Measurements from ENCODE around the gene ASIC2. TPM values are rescaled to one million over a fixed set of nuclear protein-coding genes. Genes with fewer than 3 reads are reported as not detected.

The ASIC2 gene
- total RNA-seq, 2 experiments from 2014 or later, result not detected

GRCh38 chr17:33234233-33234632 is 58.9 kb downstream of the ASIC2 start:
- DNase-seq (no peak), ATAC-seq (no peak)
- Mint-ChIP-seq H3K9me3 (ENCODE audit: insufficient read depth) (no peaks in the 10 kb centered on the region), H3K27ac (no peak overlapping the region), H3K36me3 (ENCODE audit: low read depth) (no peaks in the 10 kb centered on the region), H3K4me3 (no peak overlapping the region), H3K4me1 (ENCODE audit: low read depth) (no peaks in the 10 kb centered on the region), H3K27me3 (ENCODE audit: low read depth) (no peaks in the 10 kb centered on the region)
- ChIA-PET CTCF (no interaction called here), POLR2A (no interaction called here)

- H3K36me3 Mint-ChIP-seq (ENCODE audit: low read depth), result no peaks in the 10 kb centered on the region
- no peak overlapping the region for H3K4me3 Mint-ChIP-seq
- ATAC-seq (peak; percentile 15), DNase-seq (no peak)
- no peaks in the 10 kb centered on the region for H3K27me3 Mint-ChIP-seq (ENCODE audit: low read depth)
- no peak overlapping the region for H3K27ac Mint-ChIP-seq
- ChIA-PET POLR2A (no interaction called here), CTCF (no interaction called here)
- no peaks in the 10 kb centered on the region for H3K9me3 Mint-ChIP-seq (ENCODE audit: insufficient read depth)
- no peaks in the 10 kb centered on the region for H3K4me1 Mint-ChIP-seq (ENCODE audit: low read depth)
Observed at GRCh38 chr17:33233811-33234177, 59.3 kb downstream of the ASIC2 start.

- Mint-ChIP-seq H3K27me3 (ENCODE audit: low read depth) (no peaks in the 10 kb centered on the region), H3K4me3 (no peak overlapping the region), H3K27ac (no peak overlapping the region), H3K9me3 (ENCODE audit: insufficient read depth) (no peaks in the 10 kb centered on the region), H3K36me3 (ENCODE audit: low read depth) (no peaks in the 10 kb centered on the region), H3K4me1 (ENCODE audit: low read depth) (no peaks in the 10 kb centered on the region)
- DNase-seq (no peak), ATAC-seq (no peak)
- CTCF ChIA-PET, result no interaction called here
- POLR2A ChIA-PET, result no interaction called here
Observed at GRCh38 chr17:33229499-33229898, 63.6 kb downstream of the ASIC2 start.

GRCh38 chr17:33229028-33229427 is 64.1 kb downstream of the ASIC2 start:
- no peak for ATAC-seq
- Mint-ChIP-seq H3K4me1 (ENCODE audit: low read depth) (no peaks in the 10 kb centered on the region), H3K4me3 (no peak overlapping the region), H3K27ac (no peak overlapping the region), H3K36me3 (ENCODE audit: low read depth) (no peaks in the 10 kb centered on the region), H3K27me3 (ENCODE audit: low read depth) (no peaks in the 10 kb centered on the region), H3K9me3 (ENCODE audit: insufficient read depth) (no peaks in the 10 kb centered on the region)
- POLR2A ChIA-PET, result no interaction called here
- CTCF ChIA-PET, result no interaction called here
- no peak for DNase-seq

- no peaks in the 10 kb centered on the region for H3K9me3 Mint-ChIP-seq (ENCODE audit: insufficient read depth)
- H3K4me3 Mint-ChIP-seq, result no peak overlapping the region
- no peaks in the 10 kb centered on the region for H3K4me1 Mint-ChIP-seq (ENCODE audit: low read depth)
- CTCF ChIA-PET, result no interaction called here
- POLR2A ChIA-PET, result no interaction called here
- H3K27ac Mint-ChIP-seq, result no peak overlapping the region
- H3K36me3 Mint-ChIP-seq (ENCODE audit: low read depth), result no peaks in the 10 kb centered on the region
- no peaks in the 10 kb centered on the region for H3K27me3 Mint-ChIP-seq (ENCODE audit: low read depth)
- ATAC-seq (no peak), DNase-seq (no peak)
Observed at GRCh38 chr17:33228548-33228947, 64.5 kb downstream of the ASIC2 start.

- ATAC-seq, result no peak
- no peak for DNase-seq
Observed at GRCh38 chr17:33227911-33228310, 65.2 kb downstream of the ASIC2 start.

GRCh38 chr17:33225994-33226393 is 67.1 kb downstream of the ASIC2 start:
- no peak overlapping the region for H3K27ac Mint-ChIP-seq
- ChIA-PET CTCF (no interaction called here), POLR2A (no interaction called here)
- ATAC-seq (no peak), DNase-seq (no peak)
- no peaks in the 10 kb centered on the region for H3K36me3 Mint-ChIP-seq (ENCODE audit: low read depth)
- H3K4me3 Mint-ChIP-seq, result no peak overlapping the region
- no peaks in the 10 kb centered on the region for H3K4me1 Mint-ChIP-seq (ENCODE audit: low read depth)
- H3K9me3 Mint-ChIP-seq (ENCODE audit: insufficient read depth), result no peaks in the 10 kb centered on the region
- H3K27me3 Mint-ChIP-seq (ENCODE audit: low read depth), result peaks cover 3% of the 10 kb centered on the region

More at GRCh38 chr17:33227911-33228310, 65.2 kb downstream of the ASIC2 start:
- H3K27me3 Mint-ChIP-seq (ENCODE audit: low read depth), result no peaks in the 10 kb centered on the region
- no peak overlapping the region for H3K4me3 Mint-ChIP-seq
- no peaks in the 10 kb centered on the region for H3K4me1 Mint-ChIP-seq (ENCODE audit: low read depth)
- POLR2A ChIA-PET, result no interaction called here
- no peaks in the 10 kb centered on the region for H3K9me3 Mint-ChIP-seq (ENCODE audit: insufficient read depth)
- no peaks in the 10 kb centered on the region for H3K36me3 Mint-ChIP-seq (ENCODE audit: low read depth)
- CTCF ChIA-PET, result no interaction called here
- no peak overlapping the region for H3K27ac Mint-ChIP-seq

GRCh38 chr17:33225509-33225908 is 67.6 kb downstream of the ASIC2 start:
- POLR2A ChIA-PET, result no interaction called here
- Mint-ChIP-seq H3K4me3 (no peak overlapping the region), H3K4me1 (ENCODE audit: low read depth) (no peaks in the 10 kb centered on the region), H3K9me3 (ENCODE audit: insufficient read depth) (no peaks in the 10 kb centered on the region), H3K27ac (no peak overlapping the region), H3K36me3 (ENCODE audit: low read depth) (no peaks in the 10 kb centered on the region), H3K27me3 (ENCODE audit: low read depth) (peaks cover 3% of the 10 kb centered on the region)
- DNase-seq (no peak), ATAC-seq (no peak)
- CTCF ChIA-PET, result no interaction called here

- ChIA-PET CTCF (no interaction called here), POLR2A (no interaction called here)
- no peak overlapping the region for H3K4me3 Mint-ChIP-seq
- no peaks in the 10 kb centered on the region for H3K36me3 Mint-ChIP-seq (ENCODE audit: low read depth)
- H3K4me1 Mint-ChIP-seq (ENCODE audit: low read depth), result no peaks in the 10 kb centered on the region
- H3K27me3 Mint-ChIP-seq (ENCODE audit: low read depth), result peaks cover 3% of the 10 kb centered on the region
- no peak overlapping the region for H3K27ac Mint-ChIP-seq
- no peak for DNase-seq
- ATAC-seq, result no peak
- H3K9me3 Mint-ChIP-seq (ENCODE audit: insufficient read depth), result no peaks in the 10 kb centered on the region
Observed at GRCh38 chr17:33220036-33220435, 73.1 kb downstream of the ASIC2 start.

GRCh38 chr17:33218698-33219601 is 74.1 kb downstream of the ASIC2 start:
- H3K27me3 Mint-ChIP-seq (ENCODE audit: low read depth), result peaks cover 3% of the 10 kb centered on the region
- H3K4me3 Mint-ChIP-seq, result no peak overlapping the region
- ChIA-PET POLR2A (no interaction called here), CTCF (no interaction called here)
- DNase-seq (no peak), ATAC-seq (no peak)
- no peaks in the 10 kb centered on the region for H3K4me1 Mint-ChIP-seq (ENCODE audit: low read depth)
- H3K36me3 Mint-ChIP-seq (ENCODE audit: low read depth), result no peaks in the 10 kb centered on the region
- no peaks in the 10 kb centered on the region for H3K9me3 Mint-ChIP-seq (ENCODE audit: insufficient read depth)
- H3K27ac Mint-ChIP-seq, result no peak overlapping the region

- H3K4me3 Mint-ChIP-seq, result no peak overlapping the region
- ChIA-PET POLR2A (no interaction called here), CTCF (no interaction called here)
- no peaks in the 10 kb centered on the region for H3K4me1 Mint-ChIP-seq (ENCODE audit: low read depth)
- peaks cover 3% of the 10 kb centered on the region for H3K27me3 Mint-ChIP-seq (ENCODE audit: low read depth)
- DNase-seq, result no peak
- H3K27ac Mint-ChIP-seq, result no peak overlapping the region
- H3K36me3 Mint-ChIP-seq (ENCODE audit: low read depth), result no peaks in the 10 kb centered on the region
- no peak for ATAC-seq
- no peaks in the 10 kb centered on the region for H3K9me3 Mint-ChIP-seq (ENCODE audit: insufficient read depth)
Observed at GRCh38 chr17:33217891-33218290, 75.2 kb downstream of the ASIC2 start.

- Mint-ChIP-seq H3K4me3 (no peak overlapping the region), H3K36me3 (ENCODE audit: low read depth) (no peaks in the 10 kb centered on the region), H3K27ac (no peak overlapping the region), H3K27me3 (ENCODE audit: low read depth) (no peaks in the 10 kb centered on the region), H3K9me3 (ENCODE audit: insufficient read depth) (no peaks in the 10 kb centered on the region), H3K4me1 (ENCODE audit: low read depth) (no peaks in the 10 kb centered on the region)
- ATAC-seq (no peak), DNase-seq (no peak)
- CTCF ChIA-PET, result no interaction called here
- POLR2A ChIA-PET, result no interaction called here
Observed at GRCh38 chr17:33214996-33215395, 78.1 kb downstream of the ASIC2 start.

- CTCF ChIA-PET, result no interaction called here
- no peak for ATAC-seq
Observed at GRCh38 chr17:33210285-33210684, 82.8 kb downstream of the ASIC2 start.

More at GRCh38 chr17:33210285-33210684, 82.8 kb downstream of the ASIC2 start:
- Mint-ChIP-seq H3K4me3 (no peak overlapping the region), H3K36me3 (ENCODE audit: low read depth) (no peaks in the 10 kb centered on the region), H3K9me3 (ENCODE audit: insufficient read depth) (no peaks in the 10 kb centered on the region), H3K27me3 (ENCODE audit: low read depth) (peaks cover 3% of the 10 kb centered on the region), H3K27ac (no peak overlapping the region), H3K4me1 (ENCODE audit: low read depth) (no peaks in the 10 kb centered on the region)
- no peak for DNase-seq
- POLR2A ChIA-PET, result no interaction called here

Measured in activated CD8-positive, alpha-beta T cell treated with anti-CD3 and anti-CD28 coated beads, Interleukin-2, amount 10 ng/mL, durations not matched to agents 7 days and 5 days (primary cell).